Caki2 (cell line): ENCODE measurements around the gene CDH4. TPM values are rescaled to one million over a fixed set of nuclear protein-coding genes. Genes with fewer than 3 reads are reported as not detected.

Experiments used
- DNase-seq: peaks from one replicate; pipeline ENCODE4 v3.0.0-alpha.2; 2015; ENCODE audit warnings: low read depth
- in situ Hi-C: cut with HindIII; loops from 2 replicates; pipeline ENCODE4 v1.10.0; 2016; ENCODE audit warnings: low sequenced_read_pairs, low pct_unique_long_range_greater_than_20kb, mixed read lengths
- total RNA-seq: library from RNA; depleted of rRNA; stranded (reverse); fragments of >200 nt; shearing (Covaris generic); gene quantifications from 2 replicates; pipeline ENCODE4 v1.2.3, GENCODE V29; 2014; ENCODE audit warnings: low replicate concordance

CDH4 gene
- total RNA-seq, 1 experiment from 2014 or later, result 2.7 TPM

- in situ Hi-C loops, result no loop called here
- no peak for DNase-seq
Observed at GRCh38 chr20:61500791-61501321, 248.8 kb downstream of the CDH4 start.

GRCh38 chr20:61502433-61502832 lies 250.4 kb downstream of the CDH4 start:
- in situ Hi-C loops, result no loop called here
- DNase-seq, result no peak

- no peak for DNase-seq
- in situ Hi-C loops, result no loop called here
Observed at GRCh38 chr20:61503106-61503505, 251.0 kb downstream of the CDH4 start.

- DNase-seq, result no peak
- in situ Hi-C loops, result no loop called here
Observed at GRCh38 chr20:61505508-61505907, 253.4 kb downstream of the CDH4 start.

GRCh38 chr20:61507778-61508177 lies 255.7 kb downstream of the CDH4 start:
- DNase-seq, result no peak
- in situ Hi-C loops, result no loop called here

GRCh38 chr20:61508301-61509096 lies 256.4 kb downstream of the CDH4 start:
- no peak for DNase-seq
- in situ Hi-C loops, result no loop called here

- DNase-seq, result no peak
- in situ Hi-C loops, result no loop called here
Observed at GRCh38 chr20:61510778-61511330, 258.8 kb downstream of the CDH4 start.

GRCh38 chr20:61512475-61512874 lies 260.4 kb downstream of the CDH4 start:
- no peak for DNase-seq
- in situ Hi-C loops, result no loop called here

GRCh38 chr20:61513124-61514017 lies 261.3 kb downstream of the CDH4 start:
- in situ Hi-C loops, result no loop called here
- DNase-seq, result no peak

- in situ Hi-C loops, result no loop called here
- DNase-seq, result no peak
Observed at GRCh38 chr20:61514018-61514365, 261.9 kb downstream of the CDH4 start.

- DNase-seq, result no peak
- in situ Hi-C loops, result no loop called here
Observed at GRCh38 chr20:61514396-61514795, 262.3 kb downstream of the CDH4 start.

- in situ Hi-C loops, result no loop called here
- no peak for DNase-seq
Observed at GRCh38 chr20:61514805-61515505, 262.9 kb downstream of the CDH4 start.

- no peak for DNase-seq
- in situ Hi-C loops, result no loop called here
Observed at GRCh38 chr20:61515922-61516321, 263.9 kb downstream of the CDH4 start.

GRCh38 chr20:61516346-61517208 lies 264.5 kb downstream of the CDH4 start:
- in situ Hi-C loops, result no loop called here
- DNase-seq, result no peak

GRCh38 chr20:61517419-61517818 lies 265.4 kb downstream of the CDH4 start:
- no peak for DNase-seq
- in situ Hi-C loops, result no loop called here

GRCh38 chr20:61518424-61518951 lies 266.4 kb downstream of the CDH4 start:
- in situ Hi-C loops, result no loop called here
- DNase-seq, result no peak

GRCh38 chr20:61519488-61519887 lies 267.4 kb downstream of the CDH4 start:
- in situ Hi-C loops, result no loop called here
- DNase-seq, result no peak
